ENCODE results near the gene CLEC4M.
"Not testable (repeated sequence)": the region's sequence is repeated elsewhere in the genome, so short reads cannot be mapped to it uniquely, and the experiment has no call there.

Gene CLEC4M

DNA sequence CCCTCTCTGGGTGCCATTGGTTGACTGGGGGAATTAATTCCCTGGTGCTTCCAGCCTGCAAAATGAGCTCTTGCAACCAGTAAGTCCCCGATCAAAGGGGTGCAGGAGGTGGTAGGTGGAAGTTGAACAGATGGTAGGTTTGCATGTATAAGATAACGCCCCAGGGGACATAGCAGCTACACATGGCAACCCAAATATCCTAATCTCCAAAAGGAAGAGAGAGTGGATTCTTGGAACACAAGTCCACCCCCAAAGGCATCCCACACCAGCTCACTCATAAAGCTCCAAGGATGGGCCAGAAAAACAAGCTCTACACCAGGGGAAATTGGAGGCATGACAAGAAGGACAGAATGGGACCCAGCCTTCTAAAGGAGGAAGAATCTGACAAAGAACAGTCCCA lies 20.5 kb upstream of the CLEC4M start:
- no peak for DNase-seq

- no peak for DNase-seq
These were observed 20.1 kb upstream of the CLEC4M start for GRCh38 chr19:7742991-7743390.

DNA sequence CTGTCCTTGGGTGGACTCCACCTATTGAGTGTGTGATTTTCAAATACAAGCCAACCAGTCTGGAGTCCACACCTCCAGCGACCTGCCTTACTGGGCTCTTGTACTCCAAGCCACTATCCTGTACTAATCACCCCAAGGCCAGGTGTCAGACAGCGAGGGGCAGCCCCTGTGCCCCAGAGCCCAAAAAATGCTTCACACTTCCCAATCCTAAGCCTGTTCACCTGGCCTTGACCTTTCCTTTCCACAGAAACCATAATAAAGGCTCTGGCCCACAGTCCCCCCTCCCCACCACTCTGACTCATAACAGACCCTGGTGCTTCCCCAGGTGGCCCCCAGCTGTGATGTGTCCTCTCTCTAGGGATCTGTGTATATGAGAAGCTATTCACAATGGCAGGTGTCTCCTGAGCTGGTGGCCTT lies 19.6 kb upstream of the CLEC4M start:
- DNase-seq: no peak

- DNase-seq: no peak
These were observed 18.8 kb upstream of the CLEC4M start for GRCh38 chr19:7744199-7744786.

GRCh38 chr19:7744871-7745650 lies 18.0 kb upstream of the CLEC4M start:
- DNase-seq: no peak

DNA sequence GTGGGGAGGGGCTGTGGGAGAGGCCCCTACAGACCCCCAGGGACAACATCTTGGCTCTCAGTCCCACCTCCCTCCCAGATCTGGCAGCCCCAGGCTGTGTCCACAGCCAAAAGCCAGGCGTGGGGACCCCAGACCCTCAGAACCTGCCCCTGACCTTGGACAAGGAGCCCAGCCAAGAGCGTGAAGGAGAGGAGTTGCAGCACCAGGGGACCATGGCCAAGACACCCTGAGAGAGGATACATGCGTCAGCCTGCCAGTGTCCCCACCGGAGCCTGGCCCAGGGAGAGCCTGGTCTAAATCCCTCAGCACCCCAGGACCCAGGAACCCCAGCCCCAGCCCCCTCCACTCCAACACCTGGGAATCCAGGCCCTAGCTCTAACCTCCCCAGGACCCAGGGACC lies 16.7 kb upstream of the CLEC4M start:
- not testable (repeated sequence) for DNase-seq

DNA sequence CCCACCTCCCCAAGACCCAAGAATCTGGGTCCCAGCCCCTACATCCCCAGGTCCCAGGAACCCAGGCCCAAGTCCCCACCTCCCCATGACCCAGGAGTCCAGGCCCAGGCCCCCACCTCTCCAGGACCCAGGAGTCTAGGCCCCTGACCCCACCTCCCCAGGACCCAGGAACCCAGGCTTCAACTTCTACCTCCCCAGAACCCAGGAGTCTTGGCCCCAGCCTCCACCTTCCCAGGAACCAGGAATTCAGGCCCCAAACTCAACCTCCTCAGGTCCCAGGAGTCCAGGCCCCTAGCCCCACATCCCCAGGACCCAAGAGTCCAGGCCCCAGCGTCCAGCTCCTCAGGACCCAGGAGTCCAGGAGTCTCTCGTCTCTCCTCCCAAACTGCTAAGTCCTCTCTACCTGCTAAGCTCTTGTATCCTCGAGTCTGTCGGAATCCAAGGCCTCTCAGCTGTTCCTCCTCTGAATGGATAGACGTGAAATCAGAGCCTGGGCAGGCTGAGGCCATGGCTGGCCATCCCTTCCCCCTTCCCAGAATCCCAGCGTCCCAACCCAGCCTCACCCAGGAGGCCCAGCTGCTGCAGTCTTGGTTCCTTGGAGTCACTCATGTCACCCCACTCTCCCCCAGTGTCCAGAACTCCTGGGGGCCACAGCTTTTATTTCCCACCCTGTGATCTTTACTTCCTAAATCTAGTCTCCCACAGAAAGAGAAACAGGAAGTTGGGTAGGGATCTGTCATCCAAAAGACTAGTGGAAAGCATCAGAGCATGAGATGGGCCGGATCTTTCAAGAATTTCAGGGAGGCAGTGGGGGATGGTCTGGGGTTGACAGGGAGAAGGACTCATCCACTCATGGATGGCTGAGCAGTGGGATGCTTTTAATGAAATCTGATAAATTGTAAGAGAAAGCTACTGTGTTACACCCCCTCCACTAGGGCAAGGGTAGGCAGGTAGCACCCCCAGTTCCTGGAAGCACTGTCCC lies 15.8 kb upstream of the CLEC4M start, which contains the start of gene CD209:
Gene CD209, minus strand, starts transcription at position 632 of the 982 bp plus-strand sequence. Its CDS starts 23 bp downstream, at position 609.
- no peak for DNase-seq

DNA sequence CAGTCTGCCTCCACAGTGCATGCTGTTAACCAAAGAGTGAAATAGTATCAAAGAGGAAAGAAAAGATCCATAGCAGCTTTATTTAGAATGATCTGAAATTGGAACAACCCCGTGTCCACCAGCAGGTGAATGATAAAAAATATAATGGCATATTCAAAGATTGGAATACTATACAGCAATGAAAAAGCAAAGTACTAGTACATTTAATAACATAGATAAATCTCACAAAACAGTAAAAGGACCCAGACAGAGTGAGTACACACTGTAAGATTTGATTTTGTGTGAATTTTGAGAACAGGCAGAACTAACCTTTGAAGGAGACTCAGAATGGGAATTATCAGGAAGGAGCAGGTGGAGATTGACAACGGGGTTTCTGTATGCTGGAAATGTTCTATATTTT lies 14.9 kb upstream of the CLEC4M start:
- no peak for DNase-seq

DNA sequence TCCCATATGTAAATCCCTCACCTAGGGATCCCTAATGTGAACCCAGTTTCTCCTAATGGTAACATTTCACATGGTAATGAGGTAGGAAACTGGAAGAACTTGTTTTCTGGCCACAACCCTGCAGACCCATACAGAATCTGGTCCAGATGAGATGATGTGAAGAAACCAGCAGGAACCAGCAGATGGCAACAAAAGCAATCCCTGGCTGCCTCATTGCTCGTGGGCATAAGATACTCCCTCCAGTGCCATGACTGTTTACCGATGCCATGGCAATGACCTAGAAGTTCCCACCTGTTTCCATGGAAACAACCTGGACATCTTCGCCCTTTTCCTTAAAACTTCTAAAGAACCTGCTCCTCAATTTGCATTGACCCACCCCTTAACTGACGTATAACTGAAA lies 14.3 kb upstream of the CLEC4M start:
- no peak for DNase-seq

DNA sequence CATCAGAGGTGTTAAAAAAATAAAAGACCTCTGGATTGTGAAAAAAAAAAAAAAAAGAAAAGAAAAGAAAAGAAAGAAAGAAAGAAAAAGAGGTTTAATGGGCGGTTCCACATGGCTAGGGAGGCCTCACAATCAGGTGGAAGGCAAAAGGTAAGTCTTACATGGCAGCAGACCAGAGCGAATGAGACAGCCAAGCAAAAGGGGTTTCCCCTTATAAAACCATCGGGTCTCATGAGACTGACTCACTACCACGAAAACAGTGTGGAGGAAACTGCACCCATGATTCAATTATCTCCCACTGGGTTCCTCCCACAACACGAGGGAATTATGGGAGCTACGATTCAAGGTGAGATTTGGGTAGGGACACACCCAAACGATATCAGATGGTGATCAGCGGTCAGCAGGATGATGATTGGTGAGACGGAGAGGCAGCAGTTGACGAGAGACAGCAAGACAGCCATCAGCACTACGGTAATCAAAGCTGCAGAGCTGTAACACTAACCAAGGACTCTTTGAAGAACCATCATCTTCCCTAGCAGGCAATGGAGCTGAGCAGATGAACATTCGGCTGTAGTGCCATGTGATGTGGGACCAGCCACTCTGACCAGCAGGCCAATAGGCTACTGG lies 11.8 kb upstream of the CLEC4M start:
- no peak for DNase-seq

DNA sequence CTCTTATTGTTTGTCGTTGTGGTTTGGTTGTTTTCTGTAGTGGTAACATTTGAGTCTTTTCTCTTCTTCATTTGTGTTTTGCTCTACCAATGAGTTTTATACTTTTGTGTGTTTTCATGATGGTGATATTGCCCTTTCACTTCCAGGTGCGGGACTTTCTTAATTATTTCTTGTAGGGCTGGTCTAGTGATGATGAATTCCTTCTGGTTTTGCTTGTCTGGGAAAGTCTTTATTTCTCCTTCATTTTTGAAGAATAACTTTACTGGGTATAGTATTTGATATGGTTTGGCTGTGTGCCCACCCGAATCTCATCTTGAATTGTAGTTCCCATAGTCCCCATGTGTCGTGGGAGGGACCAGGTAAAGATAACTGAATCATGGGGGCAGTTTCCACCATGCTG lies 6.8 kb upstream of the CLEC4M start:
- DNase-seq: no peak

GRCh38 chr19:7757358-7757757 lies 5.7 kb upstream of the CLEC4M start:
- no peak for DNase-seq

DNA sequence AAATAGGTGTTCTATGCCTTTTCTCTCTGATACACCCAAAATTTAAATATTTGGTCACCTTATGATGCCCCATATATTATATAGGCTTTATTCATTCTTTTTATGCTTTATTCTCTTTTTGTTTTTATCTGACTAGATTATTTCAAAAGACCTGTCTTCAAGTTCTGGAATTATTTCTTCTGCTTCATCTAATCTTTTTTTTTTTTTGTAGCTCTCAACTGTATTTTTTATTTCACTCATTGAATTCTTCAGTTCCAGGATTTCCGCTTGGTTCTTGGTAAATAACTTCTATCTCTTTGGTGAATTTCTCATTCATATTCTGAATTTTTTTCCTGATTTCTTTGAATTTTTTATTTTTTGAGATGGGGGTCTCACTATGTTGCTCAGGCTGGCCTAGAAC lies 3.9 kb upstream of the CLEC4M start:
- no peak for DNase-seq

DNA sequence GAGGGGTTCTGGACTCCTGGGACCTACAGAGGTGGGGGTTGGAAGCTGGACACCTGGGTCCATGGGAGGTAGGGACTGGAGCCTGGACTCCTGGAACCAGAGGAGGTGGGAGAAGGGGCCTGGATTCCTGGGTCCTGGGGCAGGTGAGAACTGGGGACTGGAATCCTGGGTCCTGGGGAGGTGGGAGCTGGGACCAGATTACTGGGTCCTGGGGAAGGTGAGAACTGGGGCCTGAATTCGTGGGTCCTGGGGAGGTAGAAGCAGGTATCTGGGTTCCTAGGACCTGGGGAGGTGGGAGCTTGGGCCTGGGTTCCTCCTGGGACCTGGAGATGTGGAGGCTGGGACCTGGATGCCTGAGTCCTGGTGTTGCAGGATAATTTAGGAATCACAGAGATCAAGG lies 653 bp downstream of the CLEC4M start:
- DNase-seq: no peak

GRCh38 chr19:7764157-7764556 lies 1.1 kb downstream of the CLEC4M start:
- DNase-seq: not testable (repeated sequence)

DNA sequence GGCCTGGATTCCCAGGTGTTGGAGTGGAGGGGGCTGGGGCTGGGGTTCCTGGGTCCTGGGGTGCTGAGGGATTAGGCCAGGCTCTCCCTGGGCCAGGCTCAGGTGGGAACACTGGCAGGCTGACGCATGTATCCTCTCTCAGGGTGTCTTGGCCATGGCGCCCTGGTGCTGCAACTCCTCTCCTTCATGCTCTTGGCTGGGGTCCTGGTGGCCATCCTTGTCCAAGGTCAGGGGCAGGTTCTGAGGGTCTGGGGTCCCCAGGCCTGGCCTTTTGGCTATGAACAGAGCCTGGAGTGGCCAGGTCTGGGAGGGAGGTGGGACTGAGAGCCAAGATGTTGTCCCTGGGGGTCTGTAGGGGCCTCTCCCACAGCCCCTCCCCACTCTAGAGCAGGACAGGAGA lies 2.0 kb downstream of the CLEC4M start:
- not testable (repeated sequence) for DNase-seq

DNA sequence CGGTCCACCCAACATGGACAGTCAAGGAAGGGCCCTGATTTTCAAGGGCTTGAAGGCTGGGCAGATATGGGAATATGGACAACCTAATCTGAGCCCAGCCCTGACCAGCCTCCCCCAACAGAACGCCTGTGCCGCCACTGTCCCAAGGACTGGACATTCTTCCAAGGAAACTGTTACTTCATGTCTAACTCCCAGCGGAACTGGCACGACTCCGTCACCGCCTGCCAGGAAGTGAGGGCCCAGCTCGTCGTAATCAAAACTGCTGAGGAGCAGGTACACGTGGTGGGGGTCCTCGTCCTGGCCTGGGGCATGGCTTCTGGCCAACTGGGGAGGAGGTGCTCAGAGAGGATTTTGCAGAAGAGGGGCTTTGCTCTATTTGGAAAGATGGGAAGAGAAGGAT lies 3.5 kb downstream of the CLEC4M start:
- no peak for DNase-seq

DNA sequence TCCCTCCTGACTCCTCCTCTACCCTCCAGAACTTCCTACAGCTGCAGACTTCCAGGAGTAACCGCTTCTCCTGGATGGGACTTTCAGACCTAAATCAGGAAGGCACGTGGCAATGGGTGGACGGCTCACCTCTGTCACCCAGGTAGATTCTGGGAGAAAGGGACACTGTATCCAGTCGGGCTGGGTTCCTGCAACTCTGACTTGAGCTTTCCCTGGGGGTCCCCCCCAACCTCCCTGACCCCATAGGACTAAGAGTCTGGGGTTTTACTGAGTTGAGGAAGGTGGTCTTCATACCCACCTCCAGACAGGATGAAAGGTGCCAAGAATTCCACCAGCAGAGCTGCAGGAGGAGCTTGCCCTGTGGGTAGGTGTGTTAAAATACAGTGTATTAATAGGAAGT lies 4.4 kb downstream of the CLEC4M start:
- DNase-seq: no peak

- no peak for DNase-seq
These were observed 6.1 kb downstream of the CLEC4M start for GRCh38 chr19:7769171-7769570.

- DNase-seq: no peak
These were observed 8.0 kb downstream of the CLEC4M start for GRCh38 chr19:7771072-7771471.

GRCh38 chr19:7772752-7773291 lies 9.8 kb downstream of the CLEC4M start:
- DNase-seq: no peak

DNA sequence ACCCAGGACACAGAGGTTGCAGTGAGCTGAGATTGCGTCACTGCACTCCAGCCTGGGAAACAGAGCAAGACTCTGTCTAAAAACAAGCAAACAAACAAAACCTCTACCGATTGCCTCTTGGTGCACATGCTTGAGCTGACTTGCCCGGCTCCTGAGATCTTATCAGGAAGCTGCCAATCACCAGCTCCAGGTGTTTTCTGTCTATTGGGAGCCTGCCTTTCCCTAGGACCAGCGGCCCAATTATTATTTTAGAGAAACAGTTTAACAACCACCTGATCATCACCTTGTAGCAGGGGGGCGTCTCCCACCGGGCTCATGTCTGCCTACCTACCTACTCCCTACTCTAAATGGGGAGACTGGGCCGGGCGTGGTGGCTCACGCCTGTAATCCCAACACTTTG lies 10.8 kb downstream of the CLEC4M start:
- DNase-seq: no peak

- no peak for DNase-seq
These were observed 12.7 kb downstream of the CLEC4M start for GRCh38 chr19:7775761-7776160.

Measured in activated effector memory CD4-positive, alpha-beta T cell treated with Interleukin-2 at 50 U/mL for 16 hours (primary cell).